Kidney epithelial cell (primary cell): ENCODE results near the gene CELF2. TPM values are rescaled to one million over a fixed set of nuclear protein-coding genes. Genes with fewer than 3 reads are reported as not detected.

Experiments
- DNase-seq: peaks from one replicate; pipeline ENCODE4 v3.0.0-alpha.2; 2010; ENCODE audit warnings: low read depth
- H3K27me3 ChIP-seq: 2 replicates; pipeline ENCODE4 v1.6.0; 2011; ENCODE audit warnings: low read length; ENCODE audit not compliant: control insufficient read depth, insufficient read depth
- H3K36me3 ChIP-seq: 2 replicates; pipeline ENCODE4 v1.5.1; 2011; ENCODE audit warnings: low read length; ENCODE audit not compliant: control insufficient read depth, insufficient read depth
- H3K4me3 ChIP-seq: 2 replicates; pipeline ENCODE4 v1.5.1; 2011; ENCODE audit warnings: low read depth, mild to moderate bottlenecking, control low read depth, low read length
- total RNA-seq: library from RNA; depleted of rRNA; stranded (reverse); fragments of >200 nt; gene quantifications from 2 replicates; pipeline ENCODE4 v1.2.3, GENCODE V29; 2015
- TF ChIP-seq, protein P1 (sequence below): IDR thresholded peaks from 2 replicates; pipeline ENCODE4 v1.5.1; 2011; ENCODE audit warnings: mild to moderate bottlenecking, moderate library complexity, low read length, control low read depth, inconsistent platforms; ENCODE audit not compliant: insufficient read depth, poor library complexity, severe bottlenecking

Gene CELF2
- total RNA-seq, 1 donor from 2014 or later: 15.2 TPM

GRCh38 chr10:11191678-11192077 lies 174.0 kb downstream of the CELF2 start:
- TF ChIP-seq, protein P1, sequence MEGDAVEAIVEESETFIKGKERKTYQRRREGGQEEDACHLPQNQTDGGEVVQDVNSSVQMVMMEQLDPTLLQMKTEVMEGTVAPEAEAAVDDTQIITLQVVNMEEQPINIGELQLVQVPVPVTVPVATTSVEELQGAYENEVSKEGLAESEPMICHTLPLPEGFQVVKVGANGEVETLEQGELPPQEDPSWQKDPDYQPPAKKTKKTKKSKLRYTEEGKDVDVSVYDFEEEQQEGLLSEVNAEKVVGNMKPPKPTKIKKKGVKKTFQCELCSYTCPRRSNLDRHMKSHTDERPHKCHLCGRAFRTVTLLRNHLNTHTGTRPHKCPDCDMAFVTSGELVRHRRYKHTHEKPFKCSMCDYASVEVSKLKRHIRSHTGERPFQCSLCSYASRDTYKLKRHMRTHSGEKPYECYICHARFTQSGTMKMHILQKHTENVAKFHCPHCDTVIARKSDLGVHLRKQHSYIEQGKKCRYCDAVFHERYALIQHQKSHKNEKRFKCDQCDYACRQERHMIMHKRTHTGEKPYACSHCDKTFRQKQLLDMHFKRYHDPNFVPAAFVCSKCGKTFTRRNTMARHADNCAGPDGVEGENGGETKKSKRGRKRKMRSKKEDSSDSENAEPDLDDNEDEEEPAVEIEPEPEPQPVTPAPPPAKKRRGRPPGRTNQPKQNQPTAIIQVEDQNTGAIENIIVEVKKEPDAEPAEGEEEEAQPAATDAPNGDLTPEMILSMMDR: no peak
- DNase-seq: no peak

GRCh38 chr10:11192304-11193000 lies 174.8 kb downstream of the CELF2 start:
- H3K36me3 ChIP-seq: no peaks in the 10 kb centered on the region
- no peak overlapping the region for H3K4me3 ChIP-seq
- TF ChIP-seq, protein P1: no peak
- no peak for DNase-seq
- H3K27me3 ChIP-seq: no peaks in the 10 kb centered on the region

More at GRCh38 chr10:11191678-11192077, 174.0 kb downstream of the CELF2 start:
- Histone ChIP-seq H3K36me3 (no peaks in the 10 kb centered on the region), H3K4me3 (no peak overlapping the region), H3K27me3 (no peaks in the 10 kb centered on the region)

- Histone ChIP-seq H3K27me3 (no peaks in the 10 kb centered on the region), H3K36me3 (no peaks in the 10 kb centered on the region), H3K4me3 (no peak overlapping the region)
- TF ChIP-seq, protein P1: no peak
- DNase-seq: no peak
Measured at GRCh38 chr10:11193001-11193551, 175.4 kb downstream of the CELF2 start.

- Histone ChIP-seq H3K27me3 (no peaks in the 10 kb centered on the region), H3K4me3 (no peak overlapping the region), H3K36me3 (no peaks in the 10 kb centered on the region)
- TF ChIP-seq, protein P1: no peak
- DNase-seq: no peak
Measured at GRCh38 chr10:11194859-11195586, 177.4 kb downstream of the CELF2 start.

DNA sequence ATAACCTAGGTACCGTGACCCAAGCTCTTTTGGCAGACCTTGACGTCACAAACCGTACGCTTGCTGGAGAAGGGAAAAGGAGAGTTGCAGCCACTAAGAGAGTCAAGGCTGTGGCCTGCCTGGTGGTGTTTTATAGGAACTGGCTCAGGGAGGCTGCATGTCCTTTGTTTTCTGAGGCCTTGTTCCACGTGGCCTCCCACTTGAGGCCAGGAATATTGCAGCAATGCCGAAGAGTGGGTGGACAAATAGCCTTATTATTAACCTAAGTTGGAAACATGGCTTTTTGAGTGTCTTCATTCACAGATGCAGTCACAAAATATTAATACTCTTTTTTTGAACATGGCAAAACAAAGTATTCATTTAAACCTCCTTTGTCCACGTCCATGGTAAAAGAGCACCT lies 178.0 kb downstream of the CELF2 start:
- TF ChIP-seq, protein P1: no peak
- Histone ChIP-seq H3K27me3 (no peaks in the 10 kb centered on the region), H3K36me3 (no peaks in the 10 kb centered on the region), H3K4me3 (no peak overlapping the region)
- DNase-seq: no peak
